HG03135 (cell line): Measurements from ENCODE around the gene EVPL.
"Not testable (repeated sequence)": the region's sequence is repeated elsewhere in the genome, so short reads cannot be mapped to it uniquely, and the experiment has no call there.

Experiments used
- ATAC-seq: cut with Tn5 transposase; IDR thresholded peaks from one replicate; pipeline ENCODE4 v1.9.1; 2021; ENCODE audit warnings: mild to moderate bottlenecking, moderate library complexity; ENCODE audit not compliant: unreplicated experiment

EVPL gene

GRCh38 chr17:75970011-75970523, 57.0 kb downstream of the EVPL start:
- ATAC-seq: no peak

GRCh38 chr17:75969044-75969443, 58.1 kb downstream of the EVPL start:
- ATAC-seq: not testable (repeated sequence)

- ATAC-seq: no peak
Observed at GRCh38 chr17:75965468-75965867, 61.6 kb downstream of the EVPL start.

GRCh38 chr17:75959839-75960511, 67.1 kb downstream of the EVPL start:
- no peak for ATAC-seq

GRCh38 chr17:75959051-75959838, 67.9 kb downstream of the EVPL start:
- no peak for ATAC-seq
